Effector memory CD4-positive, alpha-beta T cell (primary cell): ENCODE data around the gene CCR5.
"Not testable (repeated sequence)": the region's sequence is repeated elsewhere in the genome, so short reads cannot be mapped to it uniquely, and the experiment has no call there.

Experiments used
- DNase-seq, 3 donors: peaks; one replicate each; pipeline ENCODE4 v3.0.0-alpha.2; 2020
- H3K27ac ChIP-seq: 2 replicates; pipeline ENCODE4 v1.7.0; 2013; ENCODE audit warnings: mild to moderate bottlenecking, low read length, moderate library complexity; ENCODE audit not compliant: insufficient read depth, poor library complexity, severe bottlenecking
- H3K27me3 ChIP-seq: replicated peaks from 2 replicates; pipeline ENCODE4 v1.7.0; 2013; ENCODE audit warnings: mild to moderate bottlenecking, low read length; ENCODE audit not compliant: insufficient read depth, control insufficient read depth, poor library complexity, severe bottlenecking
- H3K36me3 ChIP-seq: 2 replicates; pipeline ENCODE4 v1.7.0; 2013; ENCODE audit warnings: mild to moderate bottlenecking, low read length, moderate library complexity; ENCODE audit not compliant: control insufficient read depth, insufficient read depth
- H3K4me1 ChIP-seq: 2 replicates; pipeline ENCODE4 v1.7.0; 2013; ENCODE audit warnings: low read length, mild to moderate bottlenecking; ENCODE audit not compliant: control insufficient read depth, insufficient read depth, poor library complexity, severe bottlenecking
- H3K4me3 ChIP-seq: 2 replicates; pipeline ENCODE4 v1.7.0; 2013; ENCODE audit warnings: low read length, low read depth, mild to moderate bottlenecking; ENCODE audit not compliant: insufficient read depth, poor library complexity, severe bottlenecking
- H3K9me3 ChIP-seq: 2 replicates; pipeline ENCODE4 v1.7.0; 2013; ENCODE audit warnings: mild to moderate bottlenecking, low read length, moderate library complexity; ENCODE audit not compliant: control insufficient read depth
- total RNA-seq, 3 donors: gene quantifications; one replicate each; lab custom pipeline; 2026; lab: John Stamatoyannopoulos, UW

The CCR5 gene
- 11.8 to 50.3 (median 15.7) reads per million in 3 donors for total RNA-seq

DNA sequence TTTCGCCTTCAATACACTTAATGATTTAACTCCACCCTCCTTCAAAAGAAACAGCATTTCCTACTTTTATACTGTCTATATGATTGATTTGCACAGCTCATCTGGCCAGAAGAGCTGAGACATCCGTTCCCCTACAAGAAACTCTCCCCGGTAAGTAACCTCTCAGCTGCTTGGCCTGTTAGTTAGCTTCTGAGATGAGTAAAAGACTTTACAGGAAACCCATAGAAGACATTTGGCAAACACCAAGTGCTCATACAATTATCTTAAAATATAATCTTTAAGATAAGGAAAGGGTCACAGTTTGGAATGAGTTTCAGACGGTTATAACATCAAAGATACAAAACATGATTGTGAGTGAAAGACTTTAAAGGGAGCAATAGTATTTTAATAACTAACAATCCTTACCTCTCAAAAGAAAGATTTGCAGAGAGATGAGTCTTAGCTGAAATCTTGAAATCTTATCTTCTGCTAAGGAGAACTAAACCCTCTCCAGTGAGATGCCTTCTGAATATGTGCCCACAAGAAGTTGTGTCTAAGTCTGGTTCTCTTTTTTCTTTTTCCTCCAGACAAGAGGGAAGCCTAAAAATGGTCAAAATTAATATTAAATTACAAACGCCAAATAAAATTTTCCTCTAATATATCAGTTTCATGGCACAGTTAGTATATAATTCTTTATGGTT is at the start of gene CCR5:
TSS of gene CCR5 (plus strand) at position 108 of the 680 bp plus-strand sequence. CDS start 1,957 bp downstream, outside the sequence.
- no peaks in the 10 kb centered on the region for H3K36me3 ChIP-seq
- peak within 1 kb of the TSS; percentile 1 for H3K4me3 ChIP-seq
- no peaks in the 10 kb centered on the region for H3K27me3 ChIP-seq
- peak within 1 kb of the TSS; percentile 54 for H3K27ac ChIP-seq
- peaks cover 42% of the 10 kb centered on the region for H3K4me1 ChIP-seq
- H3K9me3 ChIP-seq, result no peaks in the 10 kb centered on the region
- DNase-seq, result no peak

DNA sequence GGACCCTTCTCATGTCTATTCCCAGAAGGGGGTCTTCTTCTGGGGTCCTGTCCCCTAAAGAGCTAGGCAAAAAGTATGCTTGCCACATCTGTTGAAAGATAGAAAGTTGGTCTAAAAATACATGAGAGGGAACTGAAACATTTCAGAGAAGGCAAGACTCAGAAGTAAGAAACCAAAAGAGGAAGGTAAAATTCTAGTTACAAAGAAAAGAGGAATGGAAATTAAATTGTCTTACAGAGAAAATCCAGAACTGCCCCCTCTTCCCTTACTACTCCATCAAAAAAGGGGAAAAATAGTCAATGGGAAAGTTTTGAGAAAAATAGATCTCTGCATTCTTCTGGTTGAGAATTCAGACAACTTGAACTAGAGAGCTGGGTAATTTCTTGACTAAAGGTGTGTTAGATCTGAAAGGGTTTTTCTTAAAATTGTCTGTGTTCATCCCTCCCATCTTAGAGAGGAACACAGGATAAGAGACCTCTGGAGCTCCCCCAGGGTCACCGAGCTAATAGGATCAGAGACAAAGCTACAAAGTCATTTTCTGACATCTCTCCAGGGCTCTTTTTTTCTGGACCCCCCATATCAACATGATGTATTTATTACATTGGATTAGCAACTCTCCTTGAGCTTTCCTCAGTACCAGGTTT is 49.2 kb upstream of the CCR5 start:
- no peak for DNase-seq
- Histone ChIP-seq H3K4me3 (no peak overlapping the region), H3K27ac (no peak overlapping the region), H3K9me3 (no peaks in the 10 kb centered on the region), H3K27me3 (no peaks in the 10 kb centered on the region), H3K4me1 (no peaks in the 10 kb centered on the region), H3K36me3 (no peaks in the 10 kb centered on the region)

DNA sequence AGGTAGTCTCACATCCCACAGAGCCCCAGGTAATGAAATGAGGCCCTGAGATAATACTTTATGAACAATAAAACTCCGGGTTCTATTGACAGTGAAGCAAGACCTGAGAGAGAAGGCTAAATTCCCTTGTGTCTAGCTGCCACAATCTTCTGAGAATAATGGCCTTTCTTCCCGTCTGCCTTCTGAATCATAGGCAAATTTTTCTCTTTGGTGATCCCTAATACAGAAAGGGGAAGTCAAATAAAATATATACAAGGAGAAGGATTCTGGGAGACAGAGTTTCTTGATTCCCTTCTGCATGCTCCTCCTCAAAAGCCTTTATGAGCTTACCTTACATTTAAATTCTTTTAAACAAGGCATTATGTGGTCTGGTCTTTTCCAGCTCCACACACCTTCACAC is 46.7 kb upstream of the CCR5 start:
- Histone ChIP-seq H3K27ac (no peak overlapping the region), H3K9me3 (no peaks in the 10 kb centered on the region), H3K36me3 (no peaks in the 10 kb centered on the region), H3K4me3 (no peak overlapping the region), H3K4me1 (no peaks in the 10 kb centered on the region), H3K27me3 (no peaks in the 10 kb centered on the region)
- DNase-seq, result no peak

DNA sequence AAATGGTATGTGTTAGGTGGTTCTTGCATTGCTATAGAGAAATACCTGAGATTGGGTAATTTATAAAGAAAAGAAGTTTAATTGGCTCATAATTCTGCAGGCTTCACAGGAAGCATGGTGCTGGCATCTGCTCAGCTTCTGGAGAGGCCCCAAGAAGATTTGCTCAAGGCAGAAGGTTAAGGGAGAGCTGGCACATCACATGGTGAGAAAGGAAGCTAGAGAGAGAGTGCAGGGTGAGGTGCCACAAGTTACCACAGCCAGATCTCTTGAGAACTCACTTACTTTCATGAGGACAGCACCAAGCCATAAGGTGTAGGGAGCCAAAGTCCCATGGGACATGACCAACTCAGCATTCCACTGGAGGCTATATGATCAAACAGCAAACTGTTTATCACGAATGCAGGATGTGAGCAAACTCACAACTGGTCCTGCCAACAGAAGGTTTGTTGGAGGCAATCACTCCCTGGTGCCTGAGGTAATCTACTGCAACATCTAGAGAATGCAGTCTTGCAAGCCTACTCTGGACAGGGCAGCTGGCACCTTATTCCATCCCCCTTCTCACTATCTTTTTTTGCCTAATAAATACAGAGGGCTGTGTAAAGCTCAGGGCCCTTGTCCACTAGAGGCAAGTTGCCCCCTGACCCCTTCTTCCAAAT is 45.0 kb upstream of the CCR5 start:
- H3K4me1 ChIP-seq, result no peaks in the 10 kb centered on the region
- DNase-seq, result no peak

DNA sequence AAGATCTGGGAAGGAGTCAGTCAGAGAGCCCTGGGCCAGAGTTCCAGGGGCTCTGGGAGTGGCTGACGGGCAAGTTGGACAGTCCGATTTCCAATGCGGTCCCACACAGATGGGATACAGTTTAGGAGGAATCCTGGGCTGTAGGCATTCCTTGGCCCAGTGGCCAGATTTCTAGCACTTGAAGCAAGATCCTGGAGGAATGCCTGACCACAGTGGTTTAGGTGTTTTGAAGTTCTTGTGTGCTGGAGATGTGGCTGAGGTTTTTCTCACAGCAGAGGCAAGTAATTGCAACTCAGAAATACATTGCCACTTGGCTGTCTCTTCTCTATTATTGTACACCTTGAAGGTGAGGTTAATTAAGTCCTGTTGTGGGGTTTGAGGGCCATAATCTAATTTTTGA is 40.1 kb upstream of the CCR5 start:
- H3K4me3 ChIP-seq, DNase-seq, H3K36me3 ChIP-seq, H3K27me3 ChIP-seq, H3K4me1 ChIP-seq, H3K27ac ChIP-seq, H3K9me3 ChIP-seq: not testable (repeated sequence)

More for the DNA sequence above, 45.0 kb upstream of the CCR5 start:
- H3K27ac ChIP-seq, result no peak overlapping the region
- H3K36me3 ChIP-seq, result no peaks in the 10 kb centered on the region
- H3K27me3 ChIP-seq, result no peaks in the 10 kb centered on the region
- no peaks in the 10 kb centered on the region for H3K9me3 ChIP-seq
- no peak overlapping the region for H3K4me3 ChIP-seq

DNA sequence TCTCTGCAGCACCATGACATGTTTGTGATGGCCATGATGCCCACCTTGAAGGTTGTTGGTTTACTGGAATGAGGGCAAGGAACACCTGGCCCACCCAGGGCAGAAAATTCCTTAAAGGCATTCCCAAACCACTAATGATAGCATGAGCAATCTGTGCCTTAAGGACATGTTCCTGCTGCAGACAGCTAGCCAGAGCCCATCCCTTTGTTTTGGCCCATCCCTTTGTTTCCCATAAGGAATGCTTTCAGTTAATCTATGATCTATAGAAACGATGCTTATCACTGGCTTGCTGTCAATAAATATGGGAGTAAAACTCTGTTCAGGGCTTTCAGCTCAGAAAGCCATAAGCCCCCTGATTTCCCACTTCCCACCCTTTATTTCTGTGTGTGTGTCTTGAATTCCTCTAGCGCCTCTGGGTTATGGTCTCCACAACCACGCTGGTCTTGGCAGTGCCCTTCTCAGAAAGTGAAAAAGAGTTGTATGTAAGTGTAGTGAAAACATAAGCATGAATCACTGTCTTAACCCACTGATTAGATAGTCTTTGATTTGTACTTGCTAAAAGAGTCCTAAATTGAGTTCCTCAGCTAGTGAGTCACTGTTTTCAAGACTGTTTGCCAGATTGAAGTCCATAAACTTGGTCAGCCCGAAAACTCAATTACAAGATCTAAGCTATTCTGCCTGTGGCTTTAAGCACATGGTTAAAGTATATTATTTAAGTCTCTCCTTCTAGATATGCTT is 35.8 kb upstream of the CCR5 start:
- Histone ChIP-seq H3K4me1 (no peaks in the 10 kb centered on the region), H3K9me3 (peaks cover 8% of the 10 kb centered on the region), H3K4me3 (no peak overlapping the region), H3K27me3 (no peaks in the 10 kb centered on the region), H3K27ac (no peak overlapping the region), H3K36me3 (no peaks in the 10 kb centered on the region)
- DNase-seq, result no peak

DNA sequence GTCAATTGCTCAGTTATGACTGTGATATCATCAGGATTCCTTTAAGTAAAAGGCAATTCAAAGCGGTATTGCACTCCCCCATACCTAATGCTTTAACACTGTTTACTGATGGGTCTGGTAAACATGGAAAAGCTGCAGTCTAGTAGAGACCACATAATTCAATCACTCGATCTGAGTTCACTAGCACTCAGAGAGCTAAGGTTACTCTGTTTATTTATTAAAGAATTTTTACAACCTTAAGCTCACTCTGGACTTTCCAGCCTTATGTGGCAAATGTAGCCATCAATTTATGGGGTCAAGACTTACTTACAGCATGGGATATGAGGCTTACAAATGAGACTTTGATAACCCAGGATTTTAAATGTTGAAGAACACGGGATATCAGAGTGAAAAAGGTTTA is 35.2 kb upstream of the CCR5 start:
- no peak overlapping the region for H3K4me3 ChIP-seq
- no peaks in the 10 kb centered on the region for H3K27me3 ChIP-seq
- no peaks in the 10 kb centered on the region for H3K4me1 ChIP-seq
- H3K36me3 ChIP-seq, result no peaks in the 10 kb centered on the region
- no peak for DNase-seq
- no peak overlapping the region for H3K27ac ChIP-seq
- H3K9me3 ChIP-seq, result peaks cover 8% of the 10 kb centered on the region

DNA sequence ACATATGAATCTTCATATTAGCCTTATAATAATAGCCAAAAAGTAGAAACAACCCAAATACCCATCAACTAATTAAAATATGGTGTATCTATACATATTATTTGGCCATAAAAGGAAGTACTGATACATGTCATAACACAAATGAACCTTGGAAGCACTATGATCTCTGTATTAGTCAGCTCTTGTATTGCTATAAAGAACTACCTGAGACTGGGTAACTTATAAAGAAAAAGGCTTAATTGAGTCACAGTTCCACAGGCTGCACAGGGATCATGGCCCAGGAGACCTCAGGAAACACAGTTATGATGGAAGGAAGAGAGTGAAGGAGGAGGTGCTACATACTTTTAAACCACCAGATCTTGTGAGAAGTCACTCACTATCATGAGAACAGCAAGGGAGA is 32.8 kb upstream of the CCR5 start:
- no peak overlapping the region for H3K27ac ChIP-seq
- no peaks in the 10 kb centered on the region for H3K4me1 ChIP-seq
- H3K36me3 ChIP-seq, result no peaks in the 10 kb centered on the region
- H3K9me3 ChIP-seq, result peaks cover 8% of the 10 kb centered on the region
- no peak overlapping the region for H3K4me3 ChIP-seq
- no peaks in the 10 kb centered on the region for H3K27me3 ChIP-seq
- DNase-seq, result no peak

DNA sequence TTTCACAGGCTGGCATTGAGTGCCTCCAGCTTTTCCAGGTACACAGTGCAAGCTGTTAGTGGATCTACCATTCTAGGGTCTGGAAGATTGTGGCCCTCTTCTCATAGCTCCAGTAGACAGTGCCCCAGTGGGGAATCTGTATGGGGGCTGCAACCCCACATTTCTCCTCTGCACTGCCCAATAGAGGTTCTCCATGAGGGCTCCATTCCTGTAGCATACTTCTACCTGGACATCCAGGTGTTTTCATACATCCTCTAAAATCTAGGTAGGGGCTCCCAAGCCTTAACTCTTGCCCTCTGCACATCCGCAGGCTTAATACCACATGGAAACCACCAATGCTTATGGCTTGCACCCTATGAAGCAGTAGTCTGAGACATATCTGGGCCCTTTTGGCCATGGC is 31.9 kb upstream of the CCR5 start:
- H3K36me3 ChIP-seq, result no peaks in the 10 kb centered on the region
- no peak overlapping the region for H3K27ac ChIP-seq
- DNase-seq, result no peak
- H3K27me3 ChIP-seq, result no peaks in the 10 kb centered on the region
- H3K4me1 ChIP-seq, result no peaks in the 10 kb centered on the region
- H3K9me3 ChIP-seq, result peaks cover 8% of the 10 kb centered on the region
- no peak overlapping the region for H3K4me3 ChIP-seq
